IMR-90 (cell line): Measurements from ENCODE around the gene CCM2. TPM values are rescaled to one million over a fixed set of nuclear protein-coding genes. Genes with fewer than 3 reads are reported as not detected.

Experiments used
- ATAC-seq: fragments of 200-7000 bp; cut with Tn5 transposase; 2 replicates; pipeline ENCODE4 v1.9.1; 2020; ENCODE audit warnings: low read depth, mild to moderate bottlenecking, moderate library complexity
- BruUV-seq: library from RNA; stranded (reverse); fragments of 400-500 nt; replicated peaks from 2 replicates; lab custom pipeline; 2021; lab: Mats Ljungman, UMichigan
- CTCF ChIA-PET: fragments of 300-600 bp; formaldehyde crosslinking; extraction: SDS; loops from one replicate; lab custom pipeline; 2021; ENCODE audit warnings: antibody characterized with exemption; lab: Yijun Ruan, JAX
- POLR2A ChIA-PET: fragments of 300-600 bp; sonication (Branson Sonifier 250); formaldehyde crosslinking; loops from one replicate; lab custom pipeline; 2022; ENCODE audit warnings: antibody characterized with exemption; ENCODE audit not compliant: unreplicated experiment; lab: Charles Lee
- DNase-seq: peaks from one replicate; pipeline ENCODE4 v3.0.0; 2013
- H2AFZ ChIP-seq: replicated peaks from 2 replicates; pipeline ENCODE3; 2013; ENCODE audit warnings: low read length, mild to moderate bottlenecking; ENCODE audit not compliant: poor library complexity
- H2AK5ac ChIP-seq: 2 replicates; pipeline ENCODE4 v1.6.1; 2013; ENCODE audit warnings: low read depth, low read length, inconsistent platforms
- H2AK9ac ChIP-seq: replicated peaks from 2 replicates; pipeline ENCODE3; 2013; ENCODE audit warnings: mild to moderate bottlenecking, low read depth, low read length, moderate library complexity; ENCODE audit not compliant: poor library complexity
- H2BK120ac ChIP-seq: 2 replicates; pipeline ENCODE4 v1.6.1; 2013; ENCODE audit warnings: low read depth, low read length, inconsistent platforms
- H2BK15ac ChIP-seq: 3 replicates; pipeline ENCODE4 v1.6.1; 2013; ENCODE audit warnings: low read depth, low read length, inconsistent platforms
- H2BK20ac ChIP-seq: 2 replicates; pipeline ENCODE4 v1.6.1; 2013; ENCODE audit warnings: low read depth, mild to moderate bottlenecking, inconsistent platforms, low read length, moderate library complexity
- H2BK5ac ChIP-seq: 2 replicates; pipeline ENCODE4 v1.6.1; 2013; ENCODE audit warnings: mild to moderate bottlenecking, low read depth, low read length, inconsistent platforms; ENCODE audit not compliant: poor library complexity, severe bottlenecking
- H3K14ac ChIP-seq: replicated peaks from 2 replicates; pipeline ENCODE4 v1.6.1; 2013; ENCODE audit warnings: low read depth, low read length, inconsistent platforms
- H3K18ac ChIP-seq: 2 replicates; pipeline ENCODE4 v1.6.1; 2013; ENCODE audit warnings: low read depth, low read length, control low read depth
- H3K23ac ChIP-seq: 2 replicates; pipeline ENCODE4 v1.6.1; 2013; ENCODE audit warnings: low read depth, low read length, inconsistent platforms
- H3K27ac ChIP-seq: 2 replicates; pipeline ENCODE4 v1.5.1; 2013; ENCODE audit warnings: mild to moderate bottlenecking, control low read depth, low read length; ENCODE audit not compliant: insufficient read depth
- H3K27me3 ChIP-seq: 2 replicates; pipeline ENCODE4 v1.6.1; 2013; ENCODE audit warnings: low read length; ENCODE audit not compliant: control insufficient read depth, insufficient read depth
- H3K36me3 ChIP-seq: 2 replicates; pipeline ENCODE4 v1.6.1; 2013; ENCODE audit warnings: low read length, mixed read lengths; ENCODE audit not compliant: control insufficient read depth, insufficient read depth
- H3K4ac ChIP-seq: 2 replicates; pipeline ENCODE4 v1.6.1; 2013; ENCODE audit warnings: low read depth, low read length, inconsistent platforms
- H3K4me1 ChIP-seq: 2 replicates; pipeline ENCODE4 v1.6.1; 2013; ENCODE audit warnings: low read length, mixed read lengths; ENCODE audit not compliant: control insufficient read depth, insufficient read depth
- H3K4me2 ChIP-seq: 2 replicates; pipeline ENCODE4 v1.6.1; 2013; ENCODE audit warnings: low read depth, mild to moderate bottlenecking, control low read depth, low read length, moderate library complexity
- H3K4me3 ChIP-seq: 2 replicates; pipeline ENCODE4 v1.5.1; 2013; ENCODE audit warnings: low read depth, mild to moderate bottlenecking, control low read depth, low read length, moderate library complexity; ENCODE audit not compliant: insufficient read depth
- H3K56ac ChIP-seq: 2 replicates; pipeline ENCODE4 v1.6.1; 2013; ENCODE audit warnings: low read length, inconsistent platforms; ENCODE audit not compliant: insufficient read depth; ENCODE audit errors: extremely low read depth
- H3K79me1 ChIP-seq, 2 experiments: 2 replicates each; pipeline ENCODE4 v1.6.1; 2013; ENCODE audit warnings: low read length in 2 of 2, inconsistent platforms in 1 of 2, low read depth in 1 of 2
- H3K9ac ChIP-seq: 2 replicates; pipeline ENCODE4 v1.6.1; 2013; ENCODE audit warnings: low read depth, low read length, control low read depth
- H3K9me1 ChIP-seq: 2 replicates; pipeline ENCODE4 v1.6.1; 2013; ENCODE audit warnings: low read length, inconsistent platforms; ENCODE audit not compliant: insufficient read depth
- H3K9me3 ChIP-seq: 2 replicates; pipeline ENCODE4 v1.6.1; 2013; ENCODE audit warnings: low read length; ENCODE audit not compliant: control insufficient read depth, insufficient read depth
- H4K20me1 ChIP-seq: 2 replicates; pipeline ENCODE4 v1.6.1; 2013; ENCODE audit warnings: low read length, inconsistent platforms; ENCODE audit not compliant: insufficient read depth
- H4K5ac ChIP-seq: 2 replicates; pipeline ENCODE4 v1.6.1; 2013; ENCODE audit warnings: mild to moderate bottlenecking, low read depth, low read length, control low read depth
- H4K8ac ChIP-seq, 2 experiments: 2 replicates each; pipeline ENCODE4 v1.6.1; 2013; ENCODE audit warnings: low read depth in 2 of 2, low read length in 2 of 2, control low read depth in 1 of 2, inconsistent platforms in 1 of 2
- H4K91ac ChIP-seq: 2 replicates; pipeline ENCODE4 v1.6.1; 2013; ENCODE audit warnings: low read depth, low read length, inconsistent platforms; ENCODE audit not compliant: insufficient read depth
- CHD1 ChIP-seq: IDR thresholded peaks from 2 replicates; pipeline ENCODE4 v1.6.1; 2012; ENCODE audit warnings: low read depth, low read length, improper control_type of control experiment
- MAFK ChIP-seq: IDR thresholded peaks from 2 replicates; pipeline ENCODE4 v1.6.1; 2012; ENCODE audit warnings: low read depth, low read length, improper control_type of control experiment
- RCOR1 ChIP-seq: IDR thresholded peaks from 2 replicates; pipeline ENCODE4 v1.6.1; 2012; ENCODE audit warnings: mild to moderate bottlenecking, low read length, improper control_type of control experiment; ENCODE audit not compliant: insufficient replicate concordance
- WGBS, 2 experiments: methylation state at CpG; one replicate each; pipeline versions ENCODE4 v1.1.5 to v1.1.7; 2013; ENCODE audit warnings: missing lambda C conversion rate in 2 of 2; ENCODE audit not compliant: insufficient read length in 1 of 2; ENCODE audit errors: extremely low coverage in 2 of 2; 5-methylcytosine and 5-hydroxymethylcytosine counted together
- dilution Hi-C: fragments of 300-500 bp; cut with HindIII; formaldehyde crosslinking; loops from one replicate; pipeline ENCODE4 v1.14.3; 2018; ENCODE audit warnings: low sequenced_read_pairs; ENCODE audit not compliant: unreplicated experiment
- in situ Hi-C: fragments of 300-500 bp; cut with MboI; formaldehyde crosslinking; loops from 3 replicates; pipeline ENCODE4 v1.14.3; 2019; ENCODE audit warnings: low sequenced_read_pairs, inconsistent platforms, mixed read lengths
- intact Hi-C: fragments of 100-400 bp; cut with micrococcal nuclease; formaldehyde crosslinking; loops from 2 replicates; pipeline ENCODE4 v1.10.0; 2022
- polyA plus RNA-seq, 3 experiments: library from polyadenylated mRNA; depleted of rRNA; stranded (reverse); fragments of >200 nt; gene quantifications; 2 replicates each; pipeline ENCODE4 v1.2.3, GENCODE V29; 2012; ENCODE audit warnings: low replicate concordance in 1 of 3
- total RNA-seq: library from RNA; depleted of rRNA; stranded (reverse); fragments of >200 nt; gene quantifications from 2 replicates; pipeline ENCODE4 v1.2.3, GENCODE V29; 2012

Gene CCM2
- total and polyA plus RNA-seq, 2 of the 4 experiments (the other 2 are of a cell fraction): 65.2 to 78.5 TPM

GRCh38 chr7:45069444-45070253 lies 69.6 kb downstream of the CCM2 start:
- no peak overlapping the region for H3K27ac ChIP-seq
- H3K36me3 ChIP-seq: peaks cover 70% of the 10 kb centered on the region
- H3K18ac ChIP-seq: no peak overlapping the region
- ATAC-seq (no peak), DNase-seq (no peak)
- no CpG with 5 or more reads among the region's 15 CpGs for WGBS, 2 experiments
- in situ Hi-C loops (no loop called here), intact Hi-C loops (no loop called here), dilution Hi-C loops (no loop called here)
- no peak overlapping the region for H2BK5ac ChIP-seq
- H3K27me3 ChIP-seq: no peaks in the 10 kb centered on the region
- H2BK15ac ChIP-seq: no peak overlapping the region
- H3K4me2 ChIP-seq: no peak overlapping the region
- peaks cover 10 to 40% of the 10 kb centered on the region in 2 experiments for H3K79me1 ChIP-seq
- H4K8ac ChIP-seq: no peak overlapping the region
- H2BK120ac ChIP-seq: no peak overlapping the region
- H3K14ac ChIP-seq: no peak overlapping the region
- TF ChIP-seq MAFK: no peak
- no peak for TF ChIP-seq RCOR1
- TF ChIP-seq CHD1: no peak
- H3K56ac ChIP-seq: no peak overlapping the region
- H4K20me1 ChIP-seq: peaks cover 7% of the 10 kb centered on the region; the same call in 1 of the 2 replicates
- H3K9ac ChIP-seq: no peak overlapping the region
- no TSS peak for BruUV-seq
- H3K4me1 ChIP-seq: no peaks in the 10 kb centered on the region
- CTCF ChIA-PET: interaction anchor here (0.6 kb wide), 1 partner anchor 18 kb away, joined by 3 read pairs; no protein-coding TSS in a partner anchor
- H3K9me1 ChIP-seq: peaks cover 4% of the 10 kb centered on the region; the same call in 1 of the 2 replicates
- no peak overlapping the region for H3K4ac ChIP-seq
- H2AK9ac ChIP-seq: no peak overlapping the region
- H3K4me3 ChIP-seq: no peak overlapping the region
- no peaks in the 10 kb centered on the region for H3K9me3 ChIP-seq
- H2AFZ ChIP-seq: no peak overlapping the region
- POLR2A ChIA-PET: no interaction called here
- no peak overlapping the region for H2AK5ac ChIP-seq
- no peak overlapping the region for H4K91ac ChIP-seq
- H2BK20ac ChIP-seq: no peak overlapping the region
- H4K5ac ChIP-seq: no peak overlapping the region
- H3K23ac ChIP-seq: no peak overlapping the region
